ENCODE measurements around the gene ZNF549. TPM values are rescaled to one million over a fixed set of nuclear protein-coding genes. Genes with fewer than 3 reads are reported as not detected.
A peak's percentile ranks its signal among the peaks of the same experiment; 100 is the strongest.

ZNF549 gene
- total and polyA plus RNA-seq, 10 of the 15 experiments (the other 5 are each of a cell fraction or from before 2014, with no cell fraction given), result 0.73 to 4.0 (median 2.3) TPM

DNA sequence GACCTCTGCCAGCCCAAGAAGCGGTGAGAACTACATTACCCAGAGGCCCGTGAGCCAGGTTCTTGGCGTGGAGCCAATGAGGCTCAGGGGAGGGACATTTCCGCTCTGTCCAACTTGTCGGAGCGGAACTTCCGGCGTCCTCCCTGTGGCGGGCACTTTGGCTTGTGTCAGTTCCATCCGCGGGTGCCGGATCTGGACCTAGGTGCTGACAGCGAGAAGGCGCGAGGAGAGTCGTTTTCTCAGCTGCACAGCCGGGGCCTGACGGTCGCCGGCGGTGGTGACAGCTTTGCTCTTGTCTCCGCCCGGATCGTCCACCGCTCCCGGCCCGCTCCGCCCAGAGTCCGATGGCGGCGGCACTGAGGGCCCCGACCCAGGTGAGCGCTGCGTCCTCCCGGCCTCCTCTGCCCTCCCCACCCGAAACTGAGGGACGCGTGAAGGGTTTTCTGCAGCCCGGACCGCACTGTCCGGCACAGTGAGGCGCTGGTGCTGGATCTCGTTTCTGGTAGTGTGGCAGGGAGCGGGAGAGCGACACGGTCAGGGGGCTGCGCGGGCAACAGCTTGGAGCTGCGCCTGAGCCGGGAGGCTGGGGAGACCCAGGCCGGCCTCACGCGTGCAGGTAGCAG, 72.7 kb downstream of the ZNF549 start, which contains the start of gene ZNF530 (continued):
- TF ChIP-seq SIN3A (IDR thresholded peaks at IDR 0.05; ENCODE audit: low read depth, low read length) (peak; percentile 94), KAT2A (conservative IDR thresholded peaks at IDR 0.05; ENCODE audit: control insufficient read depth, low read depth, low read length) (no peak), YBX1 (IDR thresholded peaks at IDR 0.05) (no peak), CREB1 (IDR thresholded peaks at IDR 0.05; ENCODE audit: low read depth) (peak; percentile 67; the same call in 1 of the 2 replicates), GATAD2B (conservative IDR thresholded peaks at IDR 0.05; ENCODE audit: low read depth) (no peak; the same call in 1 of the 2 replicates), YY1 (IDR thresholded peaks at IDR 0.05; ENCODE audit: low read depth, low read length) (peak; percentile 63; the same call in 1 of the 2 replicates), SMC3 (IDR thresholded peaks at IDR 0.05; ENCODE audit: borderline replicate concordance, low read length) (no peak), RB1 (IDR thresholded peaks at IDR 0.05; ENCODE audit: borderline replicate concordance) (no peak; the same call in 1 of the 2 replicates), LARP7 (IDR thresholded peaks at IDR 0.05) (no peak), MTA2 (IDR thresholded peaks at IDR 0.05; ENCODE audit: low read depth) (no peak), CHD2 (IDR thresholded peaks at IDR 0.05; ENCODE audit: borderline replicate concordance, low read depth, low read length) (peak; percentile 80; the same call in 1 of the 2 replicates), MYB (IDR thresholded peaks at IDR 0.05; ENCODE audit: borderline replicate concordance, low read depth, low read length) (no peak), POLR2AphosphoS2 (IDR thresholded peaks at IDR 0.05; ENCODE audit: low read depth, low read length) (0 out of 2 replicates have a peak, but pooled peaks have one; percentile 59), SP1 (IDR thresholded peaks at IDR 0.05; ENCODE audit: low read depth, low read length) (peak; percentile 65), FOXK2 (IDR thresholded peaks at IDR 0.05) (no peak), ATF2 (IDR thresholded peaks at IDR 0.05; ENCODE audit: low read length) (no peak)
- TF ChIP-seq, protein P1, sequence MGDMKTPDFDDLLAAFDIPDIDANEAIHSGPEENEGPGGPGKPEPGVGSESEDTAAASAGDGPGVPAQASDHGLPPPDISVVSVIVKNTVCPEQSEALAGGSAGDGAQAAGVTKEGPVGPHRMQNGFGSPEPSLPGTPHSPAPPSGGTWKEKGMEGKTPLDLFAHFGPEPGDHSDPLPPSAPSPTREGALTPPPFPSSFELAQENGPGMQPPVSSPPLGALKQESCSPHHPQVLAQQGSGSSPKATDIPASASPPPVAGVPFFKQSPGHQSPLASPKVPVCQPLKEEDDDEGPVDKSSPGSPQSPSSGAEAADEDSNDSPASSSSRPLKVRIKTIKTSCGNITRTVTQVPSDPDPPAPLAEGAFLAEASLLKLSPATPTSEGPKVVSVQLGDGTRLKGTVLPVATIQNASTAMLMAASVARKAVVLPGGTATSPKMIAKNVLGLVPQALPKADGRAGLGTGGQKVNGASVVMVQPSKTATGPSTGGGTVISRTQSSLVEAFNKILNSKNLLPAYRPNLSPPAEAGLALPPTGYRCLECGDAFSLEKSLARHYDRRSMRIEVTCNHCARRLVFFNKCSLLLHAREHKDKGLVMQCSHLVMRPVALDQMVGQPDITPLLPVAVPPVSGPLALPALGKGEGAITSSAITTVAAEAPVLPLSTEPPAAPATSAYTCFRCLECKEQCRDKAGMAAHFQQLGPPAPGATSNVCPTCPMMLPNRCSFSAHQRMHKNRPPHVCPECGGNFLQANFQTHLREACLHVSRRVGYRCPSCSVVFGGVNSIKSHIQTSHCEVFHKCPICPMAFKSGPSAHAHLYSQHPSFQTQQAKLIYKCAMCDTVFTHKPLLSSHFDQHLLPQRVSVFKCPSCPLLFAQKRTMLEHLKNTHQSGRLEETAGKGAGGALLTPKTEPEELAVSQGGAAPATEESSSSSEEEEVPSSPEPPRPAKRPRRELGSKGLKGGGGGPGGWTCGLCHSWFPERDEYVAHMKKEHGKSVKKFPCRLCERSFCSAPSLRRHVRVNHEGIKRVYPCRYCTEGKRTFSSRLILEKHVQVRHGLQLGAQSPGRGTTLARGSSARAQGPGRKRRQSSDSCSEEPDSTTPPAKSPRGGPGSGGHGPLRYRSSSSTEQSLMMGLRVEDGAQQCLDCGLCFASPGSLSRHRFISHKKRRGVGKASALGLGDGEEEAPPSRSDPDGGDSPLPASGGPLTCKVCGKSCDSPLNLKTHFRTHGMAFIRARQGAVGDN (IDR thresholded peaks at IDR 0.05), result no peak
- TF ChIP-seq, protein P2, sequence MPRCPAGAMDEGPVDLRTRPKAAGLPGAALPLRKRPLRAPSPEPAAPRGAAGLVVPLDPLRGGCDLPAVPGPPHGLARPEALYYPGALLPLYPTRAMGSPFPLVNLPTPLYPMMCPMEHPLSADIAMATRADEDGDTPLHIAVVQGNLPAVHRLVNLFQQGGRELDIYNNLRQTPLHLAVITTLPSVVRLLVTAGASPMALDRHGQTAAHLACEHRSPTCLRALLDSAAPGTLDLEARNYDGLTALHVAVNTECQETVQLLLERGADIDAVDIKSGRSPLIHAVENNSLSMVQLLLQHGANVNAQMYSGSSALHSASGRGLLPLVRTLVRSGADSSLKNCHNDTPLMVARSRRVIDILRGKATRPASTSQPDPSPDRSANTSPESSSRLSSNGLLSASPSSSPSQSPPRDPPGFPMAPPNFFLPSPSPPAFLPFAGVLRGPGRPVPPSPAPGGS (IDR thresholded peaks at IDR 0.05; ENCODE audit: borderline replicate concordance, insufficient read depth, low read depth, low read length, poor library complexity, severe bottlenecking), result no peak
- TF ChIP-seq, protein P3, sequence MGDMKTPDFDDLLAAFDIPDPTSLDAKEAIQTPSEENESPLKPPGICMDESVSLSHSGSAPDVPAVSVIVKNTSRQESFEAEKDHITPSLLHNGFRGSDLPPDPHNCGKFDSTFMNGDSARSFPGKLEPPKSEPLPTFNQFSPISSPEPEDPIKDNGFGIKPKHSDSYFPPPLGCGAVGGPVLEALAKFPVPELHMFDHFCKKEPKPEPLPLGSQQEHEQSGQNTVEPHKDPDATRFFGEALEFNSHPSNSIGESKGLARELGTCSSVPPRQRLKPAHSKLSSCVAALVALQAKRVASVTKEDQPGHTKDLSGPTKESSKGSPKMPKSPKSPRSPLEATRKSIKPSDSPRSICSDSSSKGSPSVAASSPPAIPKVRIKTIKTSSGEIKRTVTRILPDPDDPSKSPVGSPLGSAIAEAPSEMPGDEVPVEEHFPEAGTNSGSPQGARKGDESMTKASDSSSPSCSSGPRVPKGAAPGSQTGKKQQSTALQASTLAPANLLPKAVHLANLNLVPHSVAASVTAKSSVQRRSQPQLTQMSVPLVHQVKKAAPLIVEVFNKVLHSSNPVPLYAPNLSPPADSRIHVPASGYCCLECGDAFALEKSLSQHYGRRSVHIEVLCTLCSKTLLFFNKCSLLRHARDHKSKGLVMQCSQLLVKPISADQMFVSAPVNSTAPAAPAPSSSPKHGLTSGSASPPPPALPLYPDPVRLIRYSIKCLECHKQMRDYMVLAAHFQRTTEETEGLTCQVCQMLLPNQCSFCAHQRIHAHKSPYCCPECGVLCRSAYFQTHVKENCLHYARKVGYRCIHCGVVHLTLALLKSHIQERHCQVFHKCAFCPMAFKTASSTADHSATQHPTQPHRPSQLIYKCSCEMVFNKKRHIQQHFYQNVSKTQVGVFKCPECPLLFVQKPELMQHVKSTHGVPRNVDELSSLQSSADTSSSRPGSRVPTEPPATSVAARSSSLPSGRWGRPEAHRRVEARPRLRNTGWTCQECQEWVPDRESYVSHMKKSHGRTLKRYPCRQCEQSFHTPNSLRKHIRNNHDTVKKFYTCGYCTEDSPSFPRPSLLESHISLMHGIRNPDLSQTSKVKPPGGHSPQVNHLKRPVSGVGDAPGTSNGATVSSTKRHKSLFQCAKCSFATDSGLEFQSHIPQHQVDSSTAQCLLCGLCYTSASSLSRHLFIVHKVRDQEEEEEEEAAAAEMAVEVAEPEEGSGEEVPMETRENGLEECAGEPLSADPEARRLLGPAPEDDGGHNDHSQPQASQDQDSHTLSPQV (IDR thresholded peaks at IDR 0.05), result no peak

Measured in GM12878 (cell line).